ENCODE results near the gene UGT2A2. TPM values are rescaled to one million over a fixed set of nuclear protein-coding genes. Genes with fewer than 3 reads are reported as not detected.

The UGT2A2 gene
- total and polyA plus RNA-seq, 10 of the 15 experiments (the other 5 are each of a cell fraction or from before 2014, with no cell fraction given) = 0.18 TPM; not detected in 9

- TF ChIP-seq BCLAF1 (IDR thresholded peaks at IDR 0.05) (no peak), ETV6 (conservative IDR thresholded peaks at IDR 0.05 in 1 of 2, IDR thresholded peaks at IDR 0.05 in 1 of 2; ENCODE audit: borderline replicate concordance in 1 of 2, low read depth in 1 of 2) (no peak), RFX5 (IDR thresholded peaks at IDR 0.05; ENCODE audit: low read depth, low read length) (no peak), RB1 (IDR thresholded peaks at IDR 0.05; ENCODE audit: borderline replicate concordance) (no peak), RELB (IDR thresholded peaks at IDR 0.05; ENCODE audit: low read depth) (no peak), USF1 (IDR thresholded peaks at IDR 0.05; ENCODE audit: borderline replicate concordance, extremely low read length, insufficient read depth, low read depth, low read length) (no peak), ATF7 (IDR thresholded peaks at IDR 0.05; ENCODE audit: low read depth) (no peak), TBL1XR1 (IDR thresholded peaks at IDR 0.05; ENCODE audit: low read depth, low read length) (no peak), STAT1 (conservative IDR thresholded peaks at IDR 0.05) (no peak), MEF2B (IDR thresholded peaks at IDR 0.05; ENCODE audit: partially characterized antibody, poor library complexity, severe bottlenecking) (no peak)
- TF ChIP-seq, protein P1, sequence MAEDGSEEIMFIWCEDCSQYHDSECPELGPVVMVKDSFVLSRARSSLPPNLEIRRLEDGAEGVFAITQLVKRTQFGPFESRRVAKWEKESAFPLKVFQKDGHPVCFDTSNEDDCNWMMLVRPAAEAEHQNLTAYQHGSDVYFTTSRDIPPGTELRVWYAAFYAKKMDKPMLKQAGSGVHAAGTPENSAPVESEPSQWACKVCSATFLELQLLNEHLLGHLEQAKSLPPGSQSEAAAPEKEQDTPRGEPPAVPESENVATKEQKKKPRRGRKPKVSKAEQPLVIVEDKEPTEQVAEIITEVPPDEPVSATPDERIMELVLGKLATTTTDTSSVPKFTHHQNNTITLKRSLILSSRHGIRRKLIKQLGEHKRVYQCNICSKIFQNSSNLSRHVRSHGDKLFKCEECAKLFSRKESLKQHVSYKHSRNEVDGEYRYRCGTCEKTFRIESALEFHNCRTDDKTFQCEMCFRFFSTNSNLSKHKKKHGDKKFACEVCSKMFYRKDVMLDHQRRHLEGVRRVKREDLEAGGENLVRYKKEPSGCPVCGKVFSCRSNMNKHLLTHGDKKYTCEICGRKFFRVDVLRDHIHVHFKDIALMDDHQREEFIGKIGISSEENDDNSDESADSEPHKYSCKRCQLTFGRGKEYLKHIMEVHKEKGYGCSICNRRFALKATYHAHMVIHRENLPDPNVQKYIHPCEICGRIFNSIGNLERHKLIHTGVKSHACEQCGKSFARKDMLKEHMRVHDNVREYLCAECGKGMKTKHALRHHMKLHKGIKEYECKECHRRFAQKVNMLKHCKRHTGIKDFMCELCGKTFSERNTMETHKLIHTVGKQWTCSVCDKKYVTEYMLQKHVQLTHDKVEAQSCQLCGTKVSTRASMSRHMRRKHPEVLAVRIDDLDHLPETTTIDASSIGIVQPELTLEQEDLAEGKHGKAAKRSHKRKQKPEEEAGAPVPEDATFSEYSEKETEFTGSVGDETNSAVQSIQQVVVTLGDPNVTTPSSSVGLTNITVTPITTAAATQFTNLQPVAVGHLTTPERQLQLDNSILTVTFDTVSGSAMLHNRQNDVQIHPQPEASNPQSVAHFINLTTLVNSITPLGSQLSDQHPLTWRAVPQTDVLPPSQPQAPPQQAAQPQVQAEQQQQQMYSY (CRISPR knock-in tag; IDR thresholded peaks at IDR 0.05) = no peak
These were observed 17.3 kb upstream of the UGT2A2 start (continued) for GRCh38 chr4:69656653-69657158.
